Activated CD4-positive, alpha-beta T cell treated with anti-CD3 and anti-CD28 coated beads, Interleukin-10, Interleukin-2, amounts not matched to agents 100 ng/mL and 50 ng/mL, durations not matched to agents 16 hours and 8 hours (primary cell): ENCODE data around the gene C1orf21.
"Not testable (repeated sequence)": the region's sequence is repeated elsewhere in the genome, so short reads cannot be mapped to it uniquely, and the experiment has no call there.

Experiments used
- DNase-seq: peaks from one replicate; pipeline ENCODE4 v3.0.0-alpha.2; 2020

Gene C1orf21

GRCh38 chr1:184386312-184387068 is at the start of gene C1orf21:
C1orf21 (plus strand) TSS chr1:184387029; CDS start chr1:184477510, 90,481 bp downstream.
- peak; percentile 79 for DNase-seq

GRCh38 chr1:184337865-184338264 is 49.0 kb upstream of the C1orf21 start:
- DNase-seq, result not testable (repeated sequence)

GRCh38 chr1:184340984-184341383 is 45.8 kb upstream of the C1orf21 start:
- DNase-seq, result no peak

GRCh38 chr1:184350573-184350972 is 36.3 kb upstream of the C1orf21 start:
- no peak for DNase-seq

- DNase-seq, result no peak
These were observed 35.3 kb upstream of the C1orf21 start for GRCh38 chr1:184351416-184351975.

- DNase-seq, result no peak
These were observed 34.1 kb upstream of the C1orf21 start for GRCh38 chr1:184352776-184353175.

GRCh38 chr1:184354719-184355118 is 32.1 kb upstream of the C1orf21 start:
- no peak for DNase-seq

GRCh38 chr1:184356891-184357290 is 29.9 kb upstream of the C1orf21 start:
- no peak for DNase-seq

- no peak for DNase-seq
These were observed 28.6 kb upstream of the C1orf21 start for GRCh38 chr1:184358256-184358655.

GRCh38 chr1:184359909-184360308 is 26.9 kb upstream of the C1orf21 start:
- no peak for DNase-seq

- DNase-seq, result no peak
These were observed 24.0 kb upstream of the C1orf21 start for GRCh38 chr1:184362876-184363275.

GRCh38 chr1:184365699-184366098 is 21.1 kb upstream of the C1orf21 start:
- no peak for DNase-seq

GRCh38 chr1:184366997-184367396 is 19.8 kb upstream of the C1orf21 start:
- DNase-seq, result no peak

- DNase-seq, result no peak
These were observed 19.3 kb upstream of the C1orf21 start for GRCh38 chr1:184367427-184368038.

- no peak for DNase-seq
These were observed 18.5 kb upstream of the C1orf21 start for GRCh38 chr1:184368354-184368753.

- DNase-seq, result no peak
These were observed 16.0 kb upstream of the C1orf21 start for GRCh38 chr1:184370850-184371249.

- DNase-seq, result no peak
These were observed 13.7 kb upstream of the C1orf21 start for GRCh38 chr1:184373155-184373554.

GRCh38 chr1:184376369-184376768 is 10.5 kb upstream of the C1orf21 start:
- no peak for DNase-seq

GRCh38 chr1:184379111-184379752 is 7.6 kb upstream of the C1orf21 start:
- no peak for DNase-seq

- peak; percentile 8 for DNase-seq
These were observed 6.4 kb upstream of the C1orf21 start for GRCh38 chr1:184380468-184380867.

GRCh38 chr1:184383772-184384323 is 3.0 kb upstream of the C1orf21 start:
- DNase-seq, result no peak

GRCh38 chr1:184385865-184386311 is 941 bp upstream of the C1orf21 start:
- DNase-seq, result no peak

- no peak for DNase-seq
These were observed 243 bp downstream of the C1orf21 start for GRCh38 chr1:184387069-184387475.
